Measurements from ENCODE around the gene LRR1.

DNA sequence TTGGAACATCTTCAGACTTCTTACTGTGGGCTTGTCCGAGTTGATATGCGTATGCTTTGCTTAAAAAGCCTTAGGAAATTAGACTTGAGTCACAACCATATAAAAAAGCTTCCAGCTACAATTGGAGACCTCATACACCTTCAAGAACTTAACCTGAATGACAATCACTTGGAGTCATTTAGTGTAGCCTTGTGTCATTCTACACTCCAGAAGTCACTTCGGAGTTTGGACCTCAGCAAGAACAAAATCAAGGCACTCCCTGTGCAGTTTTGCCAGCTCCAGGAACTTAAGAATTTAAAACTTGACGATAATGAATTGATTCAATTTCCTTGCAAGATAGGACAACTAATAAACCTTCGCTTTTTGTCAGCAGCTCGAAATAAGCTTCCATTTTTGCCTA lies 8.8 kb downstream of the LRR1 start:
- TF ChIP-seq, protein P1, sequence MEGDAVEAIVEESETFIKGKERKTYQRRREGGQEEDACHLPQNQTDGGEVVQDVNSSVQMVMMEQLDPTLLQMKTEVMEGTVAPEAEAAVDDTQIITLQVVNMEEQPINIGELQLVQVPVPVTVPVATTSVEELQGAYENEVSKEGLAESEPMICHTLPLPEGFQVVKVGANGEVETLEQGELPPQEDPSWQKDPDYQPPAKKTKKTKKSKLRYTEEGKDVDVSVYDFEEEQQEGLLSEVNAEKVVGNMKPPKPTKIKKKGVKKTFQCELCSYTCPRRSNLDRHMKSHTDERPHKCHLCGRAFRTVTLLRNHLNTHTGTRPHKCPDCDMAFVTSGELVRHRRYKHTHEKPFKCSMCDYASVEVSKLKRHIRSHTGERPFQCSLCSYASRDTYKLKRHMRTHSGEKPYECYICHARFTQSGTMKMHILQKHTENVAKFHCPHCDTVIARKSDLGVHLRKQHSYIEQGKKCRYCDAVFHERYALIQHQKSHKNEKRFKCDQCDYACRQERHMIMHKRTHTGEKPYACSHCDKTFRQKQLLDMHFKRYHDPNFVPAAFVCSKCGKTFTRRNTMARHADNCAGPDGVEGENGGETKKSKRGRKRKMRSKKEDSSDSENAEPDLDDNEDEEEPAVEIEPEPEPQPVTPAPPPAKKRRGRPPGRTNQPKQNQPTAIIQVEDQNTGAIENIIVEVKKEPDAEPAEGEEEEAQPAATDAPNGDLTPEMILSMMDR (conservative IDR thresholded peaks at IDR 0.05), result no peak
- TF ChIP-seq EZH2 (IDR thresholded peaks at IDR 0.05; ENCODE audit: low read depth), result no peak

Measured in PC-9 (cell line).